Measurements from ENCODE around the gene GSTM4.

GSTM4 gene

GRCh38 chr1:109611308-109611990, 44.5 kb upstream of the GSTM4 start:
- TF ChIP-seq EZH2phosphoT487 (IDR thresholded peaks at IDR 0.05; ENCODE audit: borderline replicate concordance): no peak
- TF ChIP-seq, protein P1, sequence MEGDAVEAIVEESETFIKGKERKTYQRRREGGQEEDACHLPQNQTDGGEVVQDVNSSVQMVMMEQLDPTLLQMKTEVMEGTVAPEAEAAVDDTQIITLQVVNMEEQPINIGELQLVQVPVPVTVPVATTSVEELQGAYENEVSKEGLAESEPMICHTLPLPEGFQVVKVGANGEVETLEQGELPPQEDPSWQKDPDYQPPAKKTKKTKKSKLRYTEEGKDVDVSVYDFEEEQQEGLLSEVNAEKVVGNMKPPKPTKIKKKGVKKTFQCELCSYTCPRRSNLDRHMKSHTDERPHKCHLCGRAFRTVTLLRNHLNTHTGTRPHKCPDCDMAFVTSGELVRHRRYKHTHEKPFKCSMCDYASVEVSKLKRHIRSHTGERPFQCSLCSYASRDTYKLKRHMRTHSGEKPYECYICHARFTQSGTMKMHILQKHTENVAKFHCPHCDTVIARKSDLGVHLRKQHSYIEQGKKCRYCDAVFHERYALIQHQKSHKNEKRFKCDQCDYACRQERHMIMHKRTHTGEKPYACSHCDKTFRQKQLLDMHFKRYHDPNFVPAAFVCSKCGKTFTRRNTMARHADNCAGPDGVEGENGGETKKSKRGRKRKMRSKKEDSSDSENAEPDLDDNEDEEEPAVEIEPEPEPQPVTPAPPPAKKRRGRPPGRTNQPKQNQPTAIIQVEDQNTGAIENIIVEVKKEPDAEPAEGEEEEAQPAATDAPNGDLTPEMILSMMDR (conservative IDR thresholded peaks at IDR 0.05; ENCODE audit: low read length): no peak
- Histone ChIP-seq H3F3A (ENCODE audit: low read depth) (no peaks in the 10 kb centered on the region), H3K4me2 (ENCODE audit: low read depth, low read length, poor library complexity, severe bottlenecking) (no peak overlapping the region), H3K9me2 (replicated peaks; ENCODE audit: low read depth, low read length) (no peaks in the 10 kb centered on the region), H3K79me2 (ENCODE audit: insufficient read depth, low read length) (no peaks in the 10 kb centered on the region), H2AFZ (ENCODE audit: low read length) (no peak overlapping the region), H3K27me3 (ENCODE audit: insufficient read depth, low read length, poor library complexity, severe bottlenecking) (no peaks in the 10 kb centered on the region), H3K36me3 (ENCODE audit: insufficient read depth, low read length) (no peaks in the 10 kb centered on the region), H3K9ac (ENCODE audit: low read depth, low read length, poor library complexity, severe bottlenecking) (no peak overlapping the region), H3K4me3 (ENCODE audit: low read length, poor library complexity, severe bottlenecking) (no peak overlapping the region), H4K20me1 (ENCODE audit: insufficient read depth, low read length, poor library complexity, severe bottlenecking) (no peaks in the 10 kb centered on the region), H3K4me1 (ENCODE audit: insufficient read depth, low read length, poor library complexity, severe bottlenecking) (peaks cover 8% of the 10 kb centered on the region), H3K9me3 (ENCODE audit: insufficient read depth, low read depth, low read length) (no peaks in the 10 kb centered on the region)

- Histone ChIP-seq H3K4me3 (ENCODE audit: low read length, poor library complexity, severe bottlenecking) (no peak overlapping the region), H3K9ac (ENCODE audit: low read depth, low read length, poor library complexity, severe bottlenecking) (no peak overlapping the region), H3K4me2 (ENCODE audit: low read depth, low read length, poor library complexity, severe bottlenecking) (no peak overlapping the region), H3K27me3 (ENCODE audit: insufficient read depth, low read length, poor library complexity, severe bottlenecking) (no peaks in the 10 kb centered on the region), H3F3A (ENCODE audit: low read depth) (no peaks in the 10 kb centered on the region), H3K9me3 (ENCODE audit: insufficient read depth, low read depth, low read length) (no peaks in the 10 kb centered on the region), H2AFZ (ENCODE audit: low read length) (no peak overlapping the region), H4K20me1 (ENCODE audit: insufficient read depth, low read length, poor library complexity, severe bottlenecking) (no peaks in the 10 kb centered on the region), H3K4me1 (ENCODE audit: insufficient read depth, low read length, poor library complexity, severe bottlenecking) (peaks cover 17% of the 10 kb centered on the region), H3K9me2 (replicated peaks; ENCODE audit: low read depth, low read length) (no peaks in the 10 kb centered on the region), H3K36me3 (ENCODE audit: insufficient read depth, low read length) (no peaks in the 10 kb centered on the region), H3K79me2 (ENCODE audit: insufficient read depth, low read length) (no peaks in the 10 kb centered on the region)
- TF ChIP-seq, protein P1 (conservative IDR thresholded peaks at IDR 0.05; ENCODE audit: low read length): no peak
- no peak for TF ChIP-seq EZH2phosphoT487 (IDR thresholded peaks at IDR 0.05; ENCODE audit: borderline replicate concordance)
These were observed 42.3 kb upstream of the GSTM4 start for GRCh38 chr1:109613361-109614147.

DNA sequence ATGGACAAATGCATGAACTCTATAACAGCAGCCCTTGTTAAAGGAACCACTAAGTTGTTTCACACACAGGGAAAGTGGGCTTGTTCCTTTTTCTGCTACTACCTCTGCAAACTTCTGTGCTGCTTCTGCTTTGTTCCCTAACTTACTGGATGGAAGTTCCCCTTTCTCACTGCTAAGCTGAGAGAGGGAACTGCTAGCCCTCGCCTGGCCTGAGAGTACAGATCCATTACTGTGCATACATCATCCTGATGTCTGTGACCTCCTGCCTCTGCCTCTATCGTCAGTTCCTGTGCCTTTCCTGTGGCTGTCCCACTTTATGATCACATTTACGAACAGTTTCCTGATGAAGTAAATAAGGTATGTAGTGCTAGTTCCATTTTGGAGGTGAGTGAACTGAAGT, 40.0 kb upstream of the GSTM4 start:
- peak overlapping the region; percentile 71 for H2AFZ ChIP-seq (ENCODE audit: low read length)
- no peaks in the 10 kb centered on the region for H3K9me3 ChIP-seq (ENCODE audit: insufficient read depth, low read depth, low read length)
- no peaks in the 10 kb centered on the region for H3K27me3 ChIP-seq (ENCODE audit: insufficient read depth, low read length, poor library complexity, severe bottlenecking)
- H3K4me3 ChIP-seq (ENCODE audit: low read length, poor library complexity, severe bottlenecking): peak overlapping the region; percentile 21
- peak overlapping the region; percentile 64 for H3K4me2 ChIP-seq (ENCODE audit: low read depth, low read length, poor library complexity, severe bottlenecking)
- H4K20me1 ChIP-seq (ENCODE audit: insufficient read depth, low read length, poor library complexity, severe bottlenecking): no peaks in the 10 kb centered on the region
- no peaks in the 10 kb centered on the region for H3K9me2 ChIP-seq (replicated peaks; ENCODE audit: low read depth, low read length)
- H3K4me1 ChIP-seq (ENCODE audit: insufficient read depth, low read length, poor library complexity, severe bottlenecking): peaks cover 31% of the 10 kb centered on the region
- peak overlapping the region; percentile 1 for H3K9ac ChIP-seq (ENCODE audit: low read depth, low read length, poor library complexity, severe bottlenecking)
- no peaks in the 10 kb centered on the region for H3F3A ChIP-seq (ENCODE audit: low read depth)
- TF ChIP-seq EZH2phosphoT487 (IDR thresholded peaks at IDR 0.05; ENCODE audit: borderline replicate concordance): no peak
- TF ChIP-seq, protein P1 (conservative IDR thresholded peaks at IDR 0.05; ENCODE audit: low read length): no peak
- H3K79me2 ChIP-seq (ENCODE audit: insufficient read depth, low read length): peaks cover 11% of the 10 kb centered on the region
- no peaks in the 10 kb centered on the region for H3K36me3 ChIP-seq (ENCODE audit: insufficient read depth, low read length)

All from Loucy (cell line).